Thoracic aorta (tissue), 2 donors: ENCODE data around the gene HERC2. TPM values are rescaled to one million over a fixed set of nuclear protein-coding genes. Genes with fewer than 3 reads are reported as not detected.
A peak's percentile ranks its signal among the peaks of the same experiment; 100 is the strongest.
"Not testable (repeated sequence)": the region's sequence is repeated elsewhere in the genome, so short reads cannot be mapped to it uniquely, and the experiment has no call there.

ENCODE experiments used
- ATAC-seq: fragments of 150-250 bp; one replicate; pipeline ENCODE4 v1.8.0; 2017; ENCODE audit warnings: low read depth; ENCODE audit not compliant: insufficient number of reproducible peaks, low FRiP score
- DNase-seq: peaks from one replicate; pipeline ENCODE4 v3.0.0-alpha.2; 2020; ENCODE audit warnings: low spot score
- H3K27ac ChIP-seq, 2 donors: fragments of 200-600 bp; sonication (generic); 1 replicate in 1 of 2; 2 replicates in 1 of 2; pipeline ENCODE4 v1.5.1; 2016; ENCODE audit warnings: mild to moderate bottlenecking in 2 of 2, moderate library complexity in 2 of 2
- H3K27me3 ChIP-seq: fragments of 200-600 bp; sonication (generic); replicated peaks from 2 replicates; pipeline ENCODE4 v1.6.0; 2016; ENCODE audit warnings: mild to moderate bottlenecking; ENCODE audit not compliant: insufficient read depth
- H3K36me3 ChIP-seq: fragments of 200-600 bp; sonication (generic); one replicate; pipeline ENCODE4 v1.5.1; 2016
- H3K4me1 ChIP-seq, 2 donors: fragments of 200-600 bp; sonication (generic); 1 replicate in 1 of 2; 2 replicates in 1 of 2; pipeline versions ENCODE4 v1.5.1 to v1.6.0; 2016; ENCODE audit warnings: low read depth in 2 of 2, mild to moderate bottlenecking in 1 of 2; ENCODE audit not compliant: control insufficient read depth in 1 of 2
- H3K4me3 ChIP-seq: fragments of 200-600 bp; sonication (generic); 2 replicates; pipeline ENCODE4 v1.5.1; 2016; ENCODE audit warnings: mild to moderate bottlenecking
- H3K9me3 ChIP-seq: fragments of 200-600 bp; sonication (generic); 2 replicates; pipeline ENCODE4 v1.5.1; 2016
- total RNA-seq, 2 donors: library from RNA; depleted of rRNA; stranded (reverse); fragments of >200 nt; gene quantifications; one replicate each; pipeline versions ENCODE4 v1.1.0 to v1.2.3, GENCODE V29; 2016
- TF ChIP-seq, protein P1 (sequence below): fragments of 200-600 bp; sonication (generic); IDR thresholded peaks from one replicate; pipeline ENCODE4 v1.5.1; 2019; ENCODE audit warnings: antibody characterized with exemption

The HERC2 gene
- total RNA-seq, 2 donors from 2014 or later = 50.9 to 62.0 TPM

DNA sequence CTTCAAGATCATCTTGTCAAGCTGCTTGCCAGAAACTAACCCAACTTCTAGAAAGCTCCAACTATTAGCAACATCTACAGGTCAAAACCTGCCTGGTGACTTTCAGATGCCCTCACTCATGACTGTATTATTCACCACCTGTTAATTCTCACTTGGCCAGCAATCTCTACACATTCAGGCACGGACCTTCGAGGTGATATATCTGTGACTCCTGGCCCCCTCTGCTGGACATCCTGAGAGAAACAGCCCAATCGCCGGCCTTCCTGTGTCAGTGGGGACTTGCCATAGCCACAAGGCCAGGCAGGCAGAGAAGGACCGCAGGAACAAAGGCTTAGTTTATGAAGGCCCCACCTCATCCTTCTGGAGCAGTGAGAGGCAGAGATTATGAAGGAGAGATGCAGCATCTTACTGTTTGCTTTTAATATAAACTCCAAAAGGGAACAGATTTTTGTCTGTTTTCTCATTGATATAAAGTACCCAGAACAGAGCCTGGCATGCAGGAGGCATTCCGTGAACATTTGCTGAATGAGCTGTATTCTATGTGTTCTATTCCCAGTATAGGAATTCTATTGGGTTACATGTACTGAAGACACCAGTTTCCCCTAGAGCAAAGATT lies 198.5 kb downstream of the HERC2 start:
- Histone ChIP-seq H3K9me3 (no peaks in the 10 kb centered on the region), H3K4me1 (no peaks in the 10 kb centered on the region), H3K27ac (no peak overlapping the region), H3K27me3 (no peaks in the 10 kb centered on the region), H3K36me3 (peaks cover 26% of the 10 kb centered on the region), H3K4me3 (no peak overlapping the region)
- peak; percentile 77 for ATAC-seq
- DNase-seq = no peak
- TF ChIP-seq, protein P1, sequence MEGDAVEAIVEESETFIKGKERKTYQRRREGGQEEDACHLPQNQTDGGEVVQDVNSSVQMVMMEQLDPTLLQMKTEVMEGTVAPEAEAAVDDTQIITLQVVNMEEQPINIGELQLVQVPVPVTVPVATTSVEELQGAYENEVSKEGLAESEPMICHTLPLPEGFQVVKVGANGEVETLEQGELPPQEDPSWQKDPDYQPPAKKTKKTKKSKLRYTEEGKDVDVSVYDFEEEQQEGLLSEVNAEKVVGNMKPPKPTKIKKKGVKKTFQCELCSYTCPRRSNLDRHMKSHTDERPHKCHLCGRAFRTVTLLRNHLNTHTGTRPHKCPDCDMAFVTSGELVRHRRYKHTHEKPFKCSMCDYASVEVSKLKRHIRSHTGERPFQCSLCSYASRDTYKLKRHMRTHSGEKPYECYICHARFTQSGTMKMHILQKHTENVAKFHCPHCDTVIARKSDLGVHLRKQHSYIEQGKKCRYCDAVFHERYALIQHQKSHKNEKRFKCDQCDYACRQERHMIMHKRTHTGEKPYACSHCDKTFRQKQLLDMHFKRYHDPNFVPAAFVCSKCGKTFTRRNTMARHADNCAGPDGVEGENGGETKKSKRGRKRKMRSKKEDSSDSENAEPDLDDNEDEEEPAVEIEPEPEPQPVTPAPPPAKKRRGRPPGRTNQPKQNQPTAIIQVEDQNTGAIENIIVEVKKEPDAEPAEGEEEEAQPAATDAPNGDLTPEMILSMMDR = peak; percentile 74

DNA sequence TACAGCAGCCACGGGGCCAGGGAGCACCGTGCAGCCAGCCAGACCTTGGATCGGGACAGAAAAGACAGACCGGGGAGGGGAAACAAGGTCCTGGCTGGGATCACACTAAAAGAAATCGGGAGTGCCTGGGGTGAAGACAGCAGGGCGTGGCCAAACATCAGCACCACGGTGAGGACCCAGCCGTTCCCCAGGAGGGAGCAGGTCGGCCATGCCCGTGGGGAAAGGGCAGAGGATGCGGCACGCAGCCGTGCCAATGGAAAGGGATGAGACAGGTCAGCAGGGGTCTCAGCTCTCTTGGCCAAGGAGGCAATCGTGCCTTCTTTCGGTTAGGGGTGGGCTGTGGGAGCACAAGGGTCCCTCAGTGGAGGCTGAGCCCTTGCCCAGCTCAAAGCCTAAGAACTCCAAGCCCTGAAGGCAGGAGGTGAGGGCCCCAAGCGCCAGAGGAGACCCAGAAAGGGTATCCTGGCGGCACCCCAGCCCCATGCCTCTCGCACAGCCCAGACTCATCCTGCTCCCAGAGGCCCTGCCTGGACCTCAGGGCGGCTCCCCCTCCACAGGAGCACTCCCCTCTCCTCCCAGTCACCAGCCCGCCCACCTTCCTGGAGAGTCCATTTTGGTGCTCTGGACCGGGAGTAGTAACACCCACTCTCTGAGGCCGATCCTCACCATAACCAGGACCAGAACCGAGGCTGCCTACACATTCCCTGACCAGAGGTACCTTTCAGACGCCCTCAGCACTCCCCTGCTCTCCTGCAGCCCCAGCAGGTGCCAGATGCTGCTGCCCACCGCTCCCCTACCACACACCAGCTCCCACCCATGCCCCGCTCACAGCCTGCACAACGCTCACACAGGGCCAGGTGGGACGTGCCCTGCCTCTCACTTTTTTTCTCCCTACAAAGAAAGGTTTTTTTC lies 199.7 kb downstream of the HERC2 start:
- H3K4me3 ChIP-seq = no peak overlapping the region
- TF ChIP-seq, protein P1 = no peak
- ATAC-seq = no peak
- DNase-seq = no peak
- H3K9me3 ChIP-seq = no peaks in the 10 kb centered on the region
- peaks cover 29% of the 10 kb centered on the region for H3K36me3 ChIP-seq
- no peak overlapping the region for H3K27ac ChIP-seq
- no peaks in the 10 kb centered on the region for H3K4me1 ChIP-seq
- no peaks in the 10 kb centered on the region for H3K27me3 ChIP-seq

DNA sequence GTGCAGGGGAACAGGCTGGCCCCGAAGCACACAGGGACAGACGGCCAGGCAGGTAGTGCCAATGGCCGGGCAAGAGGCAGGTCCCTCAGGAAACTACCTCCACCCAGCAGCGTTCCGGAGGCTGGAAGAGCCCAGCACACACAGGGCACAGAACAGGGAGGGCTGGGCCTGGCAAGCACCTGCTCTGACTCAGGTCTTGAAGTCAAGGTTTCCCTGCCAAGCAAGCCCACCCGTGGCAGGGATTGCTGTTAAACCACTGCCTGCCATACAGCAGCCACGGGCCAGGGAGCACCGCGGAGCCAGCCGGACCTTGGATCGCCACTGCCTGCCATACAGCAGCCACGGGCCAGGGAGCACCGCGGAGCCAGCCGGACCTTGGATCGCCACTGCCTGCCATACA lies 200.4 kb downstream of the HERC2 start:
- ATAC-seq, DNase-seq: not testable (repeated sequence)
- H3K36me3 ChIP-seq = peaks cover 35% of the 10 kb centered on the region

DNA sequence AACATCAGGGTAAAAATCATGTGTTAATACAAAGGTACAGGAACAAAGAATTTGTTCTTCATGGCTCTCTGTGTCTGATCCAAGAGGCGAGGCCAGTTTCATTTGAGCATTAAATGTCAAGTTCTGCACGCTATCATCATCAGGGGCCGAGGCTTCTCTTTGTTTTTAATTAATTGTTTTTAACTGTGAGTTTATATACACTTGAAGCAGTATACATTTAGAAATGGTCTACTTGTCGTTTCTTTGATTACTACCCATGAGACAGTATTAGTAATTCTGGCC lies 201.7 kb downstream of the HERC2 start:
- Histone ChIP-seq H3K4me3 (no peak overlapping the region), H3K27ac (no peak overlapping the region), H3K4me1 (no peaks in the 10 kb centered on the region), H3K27me3 (no peaks in the 10 kb centered on the region), H3K9me3 (no peaks in the 10 kb centered on the region), H3K36me3 (peaks cover 47% of the 10 kb centered on the region)
- DNase-seq (no peak), ATAC-seq (no peak)
- TF ChIP-seq, protein P1 = no peak

More for the DNA sequence above, 200.4 kb downstream of the HERC2 start:
- H3K9me3 ChIP-seq, H3K27ac ChIP-seq, H3K4me1 ChIP-seq, H3K27me3 ChIP-seq, H3K4me3 ChIP-seq: not testable (repeated sequence)

DNA sequence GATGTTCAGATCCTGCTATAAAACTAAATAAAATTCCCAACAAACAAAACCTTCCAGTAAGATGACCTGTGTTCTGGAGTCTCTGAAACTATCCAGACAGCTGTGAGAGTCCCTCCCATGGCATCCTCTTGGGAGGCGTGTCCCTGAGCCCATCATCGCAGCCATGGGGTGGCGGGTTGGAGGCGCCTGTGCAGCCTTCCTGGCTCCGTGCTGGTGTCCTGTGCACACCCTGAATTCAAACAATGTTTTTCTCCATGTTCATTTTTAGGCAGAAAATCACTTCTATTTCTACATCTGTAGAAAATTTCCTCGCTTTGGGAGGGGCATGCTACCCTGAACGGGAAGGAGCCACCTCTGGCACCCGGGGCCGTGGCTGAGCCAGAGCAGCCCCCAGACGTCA lies 203.4 kb downstream of the HERC2 start:
- peaks cover 52% of the 10 kb centered on the region for H3K36me3 ChIP-seq
- ATAC-seq (no peak), DNase-seq (no peak)
- H3K27ac ChIP-seq = no peak overlapping the region
- H3K4me1 ChIP-seq = no peaks in the 10 kb centered on the region
- H3K27me3 ChIP-seq = no peaks in the 10 kb centered on the region
- H3K4me3 ChIP-seq = no peak overlapping the region
- no peaks in the 10 kb centered on the region for H3K9me3 ChIP-seq
- TF ChIP-seq, protein P1 = no peak
